ENCODE measurements around the gene TSPAN17. TPM values are rescaled to one million over a fixed set of nuclear protein-coding genes. Genes with fewer than 3 reads are reported as not detected.

TSPAN17 gene
- total and polyA plus RNA-seq, 10 of the 15 experiments (the other 5 are each of a cell fraction or from before 2014, with no cell fraction given) = 0.24 to 17.1 (median 10.4) TPM

- TF ChIP-seq E2F8 (IDR thresholded peaks at IDR 0.05; ENCODE audit: low read depth, partially characterized antibody) (no peak), SMC3 (IDR thresholded peaks at IDR 0.05; ENCODE audit: borderline replicate concordance, low read length) (no peak), GABPA (IDR thresholded peaks at IDR 0.05; ENCODE audit: low read depth) (no peak), SIX5 (IDR thresholded peaks at IDR 0.05; ENCODE audit: low read depth, low read length, severe bottlenecking) (no peak), SREBF1 (IDR thresholded peaks at IDR 0.05; ENCODE audit: low read length) (no peak)
Observed at GRCh38 chr5:176625512-176625911, 21.8 kb upstream of the TSPAN17 start (continued).

GRCh38 chr5:176625966-176626875 lies 21.1 kb upstream of the TSPAN17 start:
- no peaks in the 10 kb centered on the region for H3K36me3 ChIP-seq (ENCODE audit: control insufficient read depth in 2 of 2, insufficient read depth in 2 of 2, low read length in 1 of 2)
- FAIRE-seq (no peak), ATAC-seq (no peak), DNase-seq (ENCODE audit: low read depth, low spot score) (no peak)
- intact Hi-C loops (cut with micrococcal nuclease; ENCODE audit: unreplicated experiment) = no loop called here
- H3K9ac ChIP-seq (ENCODE audit: control insufficient read depth, insufficient read depth, low read length) = no peak overlapping the region
- ChIA-PET SMC1A (ENCODE audit: uncharacterized antibody, unreplicated experiment) (no interaction called here), RAD21 (ENCODE audit: unreplicated experiment) (interaction anchor here (0.6 to 0.8 kb wide), 2 partner anchors 11 to 21 kb away, joined by 3 read pairs; partner anchors contain the start of gene TSPAN17), POLR2A (interaction anchor here (0.6 kb wide), 1 partner anchor 9 kb away, joined by 3 read pairs; no protein-coding TSS in a partner anchor), CTCF (no interaction called here)
- TF ChIP-seq PKNOX1 (IDR thresholded peaks at IDR 0.05) (no peak), MEF2A (IDR thresholded peaks at IDR 0.05; ENCODE audit: insufficient read depth, low read depth, low read length) (no peak), ZBTB4 (CRISPR knock-in tag; IDR thresholded peaks at IDR 0.05) (no peak), SREBF1 (IDR thresholded peaks at IDR 0.05; ENCODE audit: low read length) (no peak), SKIL (IDR thresholded peaks at IDR 0.05; ENCODE audit: low read depth, poor library complexity, severe bottlenecking) (no peak)
- H3K9me3 ChIP-seq (replicated peaks; ENCODE audit: control insufficient read depth, insufficient read depth, low read length) = no peaks in the 10 kb centered on the region
- 0 out of 2 replicates have a peak, but pooled peaks cover 3% of the 10 kb centered on the region for H4K20me1 ChIP-seq (ENCODE audit: control insufficient read depth, insufficient read depth)
- H3K4me2 ChIP-seq (ENCODE audit: control insufficient read depth, insufficient read depth) = no peak overlapping the region
- 57% methylated on average over 24 of the region's 25 CpGs for WGBS (ENCODE audit: insufficient coverage, insufficient replicate concordance, low lambda C conversion rate, missing lambda C conversion rate)
- BruUV-seq (replicated peaks) = no TSS peak
- H3K79me2 ChIP-seq (ENCODE audit: control insufficient read depth, insufficient read depth, low read length) = no peaks in the 10 kb centered on the region
- peaks cover 7 to 10% of the 10 kb centered on the region in 2 experiments for H3K27me3 ChIP-seq (replicated peaks in 1 of 2; ENCODE audit: control insufficient read depth in 2 of 2, insufficient read depth in 2 of 2, low read length in 1 of 2)
- no peak overlapping the region for H3K4me3 ChIP-seq
- H3K4me1 ChIP-seq (ENCODE audit: control insufficient read depth, insufficient read depth, low read length) = no peaks in the 10 kb centered on the region; the same call in 1 of the 2 replicates
- in situ Hi-C loops (cut with MboI) = no loop called here
- no peak overlapping the region for H2AFZ ChIP-seq (ENCODE audit: control insufficient read depth, low read depth, low read length)
- no peak overlapping the region for H3K27ac ChIP-seq (ENCODE audit: control insufficient read depth, insufficient read depth)
